ENCODE measurements around the gene MAGOHB.

DNA sequence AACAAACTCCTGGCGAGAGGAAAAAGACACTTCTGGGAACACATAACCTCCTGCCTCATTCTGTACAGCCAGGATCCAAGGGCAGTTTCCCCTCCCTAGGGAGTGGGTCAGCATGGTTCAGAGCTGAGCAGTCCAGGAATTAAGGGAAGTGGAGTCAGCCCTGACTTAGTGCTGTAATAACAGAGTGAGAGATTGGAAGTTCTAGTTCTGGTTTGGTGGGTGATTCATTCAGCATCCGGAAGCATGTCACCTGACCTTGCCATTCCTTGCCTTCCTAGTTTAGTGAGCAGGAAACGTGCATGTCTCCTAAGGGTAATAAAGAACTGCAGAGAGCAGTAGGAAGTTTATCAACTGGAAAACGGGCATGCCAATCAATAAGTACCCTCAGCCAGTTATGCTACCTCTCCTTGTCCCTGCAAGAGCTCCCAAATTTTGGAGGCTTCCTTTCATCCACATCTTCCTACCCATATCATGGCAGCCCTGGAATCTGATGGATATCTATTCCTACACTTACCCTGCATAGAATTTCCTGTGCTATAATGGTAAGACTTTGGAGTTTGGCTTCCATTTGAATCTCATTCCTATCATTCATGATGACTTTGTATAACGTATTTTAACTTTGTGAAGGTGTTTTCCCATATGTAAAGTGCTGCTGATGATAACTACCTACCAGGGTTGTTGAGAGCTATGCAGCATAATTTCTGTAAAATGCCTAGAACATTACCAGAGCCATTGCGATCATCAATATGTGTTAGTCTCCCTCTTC lies 28.5 kb upstream of the MAGOHB start:
- TF ChIP-seq NFIC (IDR thresholded peaks at IDR 0.05) (no peak), EP300 (IDR thresholded peaks at IDR 0.05; ENCODE audit: borderline replicate concordance) (no peak), TAF1 (IDR thresholded peaks at IDR 0.05; ENCODE audit: low read depth) (no peak), YY1 (IDR thresholded peaks at IDR 0.05; ENCODE audit: low read depth) (no peak)
- TF ChIP-seq, protein P1, sequence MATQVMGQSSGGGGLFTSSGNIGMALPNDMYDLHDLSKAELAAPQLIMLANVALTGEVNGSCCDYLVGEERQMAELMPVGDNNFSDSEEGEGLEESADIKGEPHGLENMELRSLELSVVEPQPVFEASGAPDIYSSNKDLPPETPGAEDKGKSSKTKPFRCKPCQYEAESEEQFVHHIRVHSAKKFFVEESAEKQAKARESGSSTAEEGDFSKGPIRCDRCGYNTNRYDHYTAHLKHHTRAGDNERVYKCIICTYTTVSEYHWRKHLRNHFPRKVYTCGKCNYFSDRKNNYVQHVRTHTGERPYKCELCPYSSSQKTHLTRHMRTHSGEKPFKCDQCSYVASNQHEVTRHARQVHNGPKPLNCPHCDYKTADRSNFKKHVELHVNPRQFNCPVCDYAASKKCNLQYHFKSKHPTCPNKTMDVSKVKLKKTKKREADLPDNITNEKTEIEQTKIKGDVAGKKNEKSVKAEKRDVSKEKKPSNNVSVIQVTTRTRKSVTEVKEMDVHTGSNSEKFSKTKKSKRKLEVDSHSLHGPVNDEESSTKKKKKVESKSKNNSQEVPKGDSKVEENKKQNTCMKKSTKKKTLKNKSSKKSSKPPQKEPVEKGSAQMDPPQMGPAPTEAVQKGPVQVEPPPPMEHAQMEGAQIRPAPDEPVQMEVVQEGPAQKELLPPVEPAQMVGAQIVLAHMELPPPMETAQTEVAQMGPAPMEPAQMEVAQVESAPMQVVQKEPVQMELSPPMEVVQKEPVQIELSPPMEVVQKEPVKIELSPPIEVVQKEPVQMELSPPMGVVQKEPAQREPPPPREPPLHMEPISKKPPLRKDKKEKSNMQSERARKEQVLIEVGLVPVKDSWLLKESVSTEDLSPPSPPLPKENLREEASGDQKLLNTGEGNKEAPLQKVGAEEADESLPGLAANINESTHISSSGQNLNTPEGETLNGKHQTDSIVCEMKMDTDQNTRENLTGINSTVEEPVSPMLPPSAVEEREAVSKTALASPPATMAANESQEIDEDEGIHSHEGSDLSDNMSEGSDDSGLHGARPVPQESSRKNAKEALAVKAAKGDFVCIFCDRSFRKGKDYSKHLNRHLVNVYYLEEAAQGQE (IDR thresholded peaks at IDR 0.05; ENCODE audit: low read depth), result no peak
- TF ChIP-seq, protein P2, sequence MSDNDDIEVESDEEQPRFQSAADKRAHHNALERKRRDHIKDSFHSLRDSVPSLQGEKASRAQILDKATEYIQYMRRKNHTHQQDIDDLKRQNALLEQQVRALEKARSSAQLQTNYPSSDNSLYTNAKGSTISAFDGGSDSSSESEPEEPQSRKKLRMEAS (IDR thresholded peaks at IDR 0.05), result no peak
